Spleen (tissue), 11 donors: ENCODE results near the gene SUSD3. TPM values are rescaled to one million over a fixed set of nuclear protein-coding genes. Genes with fewer than 3 reads are reported as not detected.
A peak's percentile ranks its signal among the peaks of the same experiment; 100 is the strongest.

Experiments
- DNase-seq: peaks from one replicate; pipeline ENCODE4 v3.0.0-alpha.2; 2020
- H3K27ac ChIP-seq, 8 donors: fragments of 200-600 bp; sonication (generic) in 7 of 8; 1 replicate in 4 of 8; 2 replicates in 4 of 8; pipeline versions ENCODE4 v1.5.0 to v1.8.0; 2016 to 2021; ENCODE audit warnings: inconsistent platforms in 4 of 8, mild to moderate bottlenecking in 4 of 8, moderate library complexity in 1 of 8
- H3K27me3 ChIP-seq, 7 donors: fragments of 200-600 bp; sonication (generic) in 6 of 7; replicated peaks in 1 of 7; 1 replicate in 4 of 7; 2 replicates in 3 of 7; pipeline versions ENCODE4 v1.5.0 to v1.8.0; 2016 to 2021; ENCODE audit warnings: inconsistent platforms in 3 of 7, mild to moderate bottlenecking in 1 of 7
- H3K36me3 ChIP-seq, 6 donors: fragments of 200-600 bp; sonication (generic) in 5 of 6; 1 replicate in 4 of 6; 2 replicates in 2 of 6; pipeline versions ENCODE4 v1.5.0 to v1.8.0; 2016 to 2021; ENCODE audit warnings: inconsistent platforms in 2 of 6
- H3K4me1 ChIP-seq, 6 donors: fragments of 200-600 bp; sonication (generic) in 5 of 6; 1 replicate in 3 of 6; 2 replicates in 3 of 6; pipeline versions ENCODE4 v1.5.0 to v1.8.0; 2016 to 2021; ENCODE audit warnings: inconsistent platforms in 3 of 6
- H3K4me3 ChIP-seq, 8 donors: fragments of 200-600 bp; sonication (generic) in 7 of 8; 1 replicate in 4 of 8; 2 replicates in 4 of 8; pipeline versions ENCODE4 v1.5.0 to v1.8.0; 2016 to 2021; ENCODE audit warnings: inconsistent platforms in 4 of 8, mild to moderate bottlenecking in 4 of 8, moderate library complexity in 2 of 8
- H3K9me3 ChIP-seq, 8 donors: fragments of 200-600 bp; sonication (generic) in 7 of 8; 1 replicate in 4 of 8; 2 replicates in 4 of 8; pipeline versions ENCODE4 v1.5.0 to v1.8.0; 2016 to 2021; ENCODE audit warnings: inconsistent platforms in 4 of 8
- POLR2A ChIP-seq, 3 donors: fragments of 450-650 bp; IDR thresholded peaks; one replicate each; pipeline ENCODE4 v1.5.1; 2017; ENCODE audit warnings: antibody characterized with exemption in 3 of 3, mild to moderate bottlenecking in 1 of 3
- POLR2AphosphoS5 ChIP-seq, 3 donors: sonication (generic); formaldehyde crosslinking; IDR thresholded peaks; one replicate each; pipeline ENCODE4 v1.5.1; 2017; ENCODE audit warnings: antibody characterized with exemption in 3 of 3
- WGBS, 5 donors: extraction: QIAGEN DNeasy Blood & Tissue Kit in 3 of 5; methylation state at CpG; one replicate each; pipeline versions ENCODE4 v1.1.5 to v1.1.7; 2013 to 2018; 5-methylcytosine and 5-hydroxymethylcytosine counted together
- intact Hi-C: fragments of 100-400 bp; cut with DNase I; formaldehyde crosslinking; loops from one replicate; pipeline ENCODE4 v1.15.0; 2023; ENCODE audit warnings: low total_unique reads
- polyA plus RNA-seq, 3 donors: library from polyadenylated mRNA; stranded (reverse); fragments of 200-250 nt; gene quantifications; one replicate each; pipeline ENCODE4 v1.2.1, GENCODE V29; 2013
- total RNA-seq, 7 donors: library from RNA; depleted of rRNA in 3 of 7; stranded (reverse); fragments of >200 nt in 3 of 7; fragmentation: NEBNext Ultra II Directional in 4 of 7; extraction: Animal tissue kit (Norgen Biotek cat#: 25700) in 4 of 7; gene quantifications; one replicate each; pipeline versions ENCODE4 v1.1.0 to v1.2.1, GENCODE V29; 2016 to 2021
- TF ChIP-seq, protein P1 (sequence below), 11 experiments: fragments of 200-600 bp in 7 of 11; fragments of 450-650 bp in 4 of 11; sonication (generic) in 4 of 11; IDR thresholded peaks in 8 of 11; conservative IDR thresholded peaks in 3 of 11; 1 replicate in 7 of 11; 2 replicates in 4 of 11; pipeline versions ENCODE4 v1.4.0 to v1.8.0; 2016 to 2021; ENCODE audit warnings: antibody characterized with exemption in 11 of 11, inconsistent platforms in 4 of 11, mild to moderate bottlenecking in 1 of 11
- donor health status: healthy with polysubstance abuse.
- donor health status: DM: no; HTN: no; CAD: no; lungs with moderate emphysema.
- donor health status: DM: no; HTN: no; CAD: no.
- donor health status: Bipolar disorder and iron deficiency.
- donor health status: healthy.
- donor health status: DM: no; HTN: no; CAD: no.
- donor health status: DM: yes; HTN: yes; CAD: no.

The SUSD3 gene
- total and polyA plus RNA-seq, 10 donors: 27.6 to 68.8 (median 48.3) TPM

DNA sequence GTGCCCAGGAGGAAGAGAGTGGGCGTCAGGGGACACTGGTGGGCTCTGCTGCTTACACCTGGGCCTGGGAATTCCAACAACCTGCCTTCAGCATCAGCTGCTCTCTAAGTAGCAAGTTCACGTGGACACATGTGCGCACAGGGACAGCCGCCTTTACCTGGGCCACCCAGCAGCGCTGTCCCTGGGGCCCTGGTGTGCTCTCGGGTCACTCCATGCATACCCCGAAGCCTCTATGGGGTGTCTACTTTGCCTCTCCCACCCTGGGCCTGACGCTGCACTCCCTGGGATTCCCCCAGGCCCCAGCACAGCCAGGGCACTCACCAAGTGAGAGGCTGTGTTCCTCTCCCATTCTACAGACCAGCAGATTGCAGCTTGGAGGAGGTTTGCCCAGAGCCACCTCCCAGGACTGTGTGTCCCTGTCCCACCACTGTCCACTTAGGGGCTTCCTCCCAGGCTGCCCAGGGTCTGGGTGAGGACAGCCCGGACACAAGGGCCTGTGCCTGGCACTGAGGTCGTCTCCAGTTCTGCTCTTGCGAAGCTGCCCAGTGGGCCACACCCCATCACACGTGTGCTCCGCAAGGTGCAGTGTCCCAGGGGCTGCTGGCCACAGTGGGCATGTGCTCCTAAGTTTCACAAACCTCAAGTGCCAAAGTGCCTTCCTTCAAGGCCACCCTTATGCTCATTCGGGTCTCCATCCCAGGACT is 69.7 kb downstream of the SUSD3 start:
- H3K27me3 ChIP-seq: no peaks in the 10 kb centered on the region
- H3K27ac ChIP-seq: peak overlapping the region; percentile 17 to 98 (median 92)
- no peaks in the 10 kb centered on the region for H3K9me3 ChIP-seq
- peaks cover 70 to 99% (median 85%) of the 10 kb centered on the region in 6 donors for H3K4me1 ChIP-seq
- TF ChIP-seq, protein P1, sequence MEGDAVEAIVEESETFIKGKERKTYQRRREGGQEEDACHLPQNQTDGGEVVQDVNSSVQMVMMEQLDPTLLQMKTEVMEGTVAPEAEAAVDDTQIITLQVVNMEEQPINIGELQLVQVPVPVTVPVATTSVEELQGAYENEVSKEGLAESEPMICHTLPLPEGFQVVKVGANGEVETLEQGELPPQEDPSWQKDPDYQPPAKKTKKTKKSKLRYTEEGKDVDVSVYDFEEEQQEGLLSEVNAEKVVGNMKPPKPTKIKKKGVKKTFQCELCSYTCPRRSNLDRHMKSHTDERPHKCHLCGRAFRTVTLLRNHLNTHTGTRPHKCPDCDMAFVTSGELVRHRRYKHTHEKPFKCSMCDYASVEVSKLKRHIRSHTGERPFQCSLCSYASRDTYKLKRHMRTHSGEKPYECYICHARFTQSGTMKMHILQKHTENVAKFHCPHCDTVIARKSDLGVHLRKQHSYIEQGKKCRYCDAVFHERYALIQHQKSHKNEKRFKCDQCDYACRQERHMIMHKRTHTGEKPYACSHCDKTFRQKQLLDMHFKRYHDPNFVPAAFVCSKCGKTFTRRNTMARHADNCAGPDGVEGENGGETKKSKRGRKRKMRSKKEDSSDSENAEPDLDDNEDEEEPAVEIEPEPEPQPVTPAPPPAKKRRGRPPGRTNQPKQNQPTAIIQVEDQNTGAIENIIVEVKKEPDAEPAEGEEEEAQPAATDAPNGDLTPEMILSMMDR (IDR thresholded peaks at IDR 0.05 in 8 of 11, conservative IDR thresholded peaks at IDR 0.05 in 3 of 11): no peak
- peak in 2 of 3 donors; percentile 37 to 46 for TF ChIP-seq POLR2AphosphoS5 (IDR thresholded peaks at IDR 0.05)
- intact Hi-C loops: no loop called here
- 71 to 81% (median 79%) methylated on average over 11 to 14 of the region's 14 CpGs for WGBS, 5 donors
- peak overlapping the region in 1 of 8 donors; percentile 15 for H3K4me3 ChIP-seq
- peak; percentile 78 for DNase-seq
- peaks cover 0 to 52% (median 14%) of the 10 kb centered on the region in 6 donors for H3K36me3 ChIP-seq

DNA sequence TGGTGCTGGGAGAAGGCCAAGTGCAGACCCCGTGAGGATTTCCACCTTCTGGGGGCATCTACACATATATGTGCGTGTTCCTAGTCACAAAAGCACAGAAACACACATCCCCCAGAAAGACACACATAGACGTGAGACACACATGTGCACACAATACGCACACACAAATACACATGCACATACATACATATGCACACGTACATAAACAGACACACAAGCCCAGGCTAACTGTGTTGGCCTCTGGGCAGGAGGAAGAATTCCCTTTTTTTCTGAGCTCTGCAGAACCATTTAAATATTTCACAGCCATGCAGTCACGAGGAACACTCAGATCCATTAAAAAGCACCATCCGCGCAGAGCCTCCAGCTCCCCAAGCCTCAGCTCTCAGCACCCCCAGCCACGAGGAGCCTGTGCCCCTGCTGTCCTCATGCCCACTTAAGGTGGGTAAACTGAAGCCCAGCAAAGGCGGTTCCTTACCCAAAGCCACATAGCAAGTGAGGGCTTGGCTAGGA is 70.3 kb downstream of the SUSD3 start:
- H3K27me3 ChIP-seq: no peaks in the 10 kb centered on the region
- peak overlapping the region; percentile 66 to 98 (median 92) for H3K27ac ChIP-seq
- peaks cover 71 to 99% (median 88%) of the 10 kb centered on the region in 6 donors for H3K4me1 ChIP-seq
- TF ChIP-seq, protein P1 (IDR thresholded peaks at IDR 0.05 in 8 of 11, conservative IDR thresholded peaks at IDR 0.05 in 3 of 11): no peak
- no peak for TF ChIP-seq POLR2AphosphoS5 (IDR thresholded peaks at IDR 0.05)
- no peak for TF ChIP-seq POLR2A (IDR thresholded peaks at IDR 0.05)
- H3K36me3 ChIP-seq: peaks cover 0 to 46% (median 10%) of the 10 kb centered on the region in 6 donors
- peak overlapping the region in 1 of 8 donors; percentile 24 for H3K4me3 ChIP-seq
- WGBS, 5 donors: 79 to 87% (median 84%) methylated on average over 8 to 10 of the region's 10 CpGs
- intact Hi-C loops: no loop called here
- no peaks in the 10 kb centered on the region for H3K9me3 ChIP-seq
- DNase-seq: no peak

DNA sequence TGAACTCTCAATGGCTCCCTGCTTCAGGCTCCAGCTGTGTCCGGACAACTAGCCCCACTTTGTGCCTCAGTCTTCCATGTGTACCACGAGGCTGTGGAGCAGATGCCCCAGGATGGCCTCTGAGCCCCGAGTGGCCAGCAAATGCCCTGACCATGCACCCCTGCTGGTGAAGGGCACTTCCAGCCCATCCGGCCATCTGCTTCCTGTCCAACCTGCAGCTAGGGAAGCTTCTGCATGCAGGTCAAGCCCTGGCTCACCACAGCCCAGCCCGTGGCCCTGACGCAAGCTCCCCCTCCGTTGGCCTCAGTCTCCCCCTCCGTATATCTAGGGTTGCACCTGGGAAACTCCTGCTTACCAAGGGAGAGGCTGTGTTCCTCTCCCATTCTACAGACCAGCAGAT is 70.8 kb downstream of the SUSD3 start:
- peaks cover 71 to 97% (median 86%) of the 10 kb centered on the region in 6 donors for H3K4me1 ChIP-seq
- intact Hi-C loops: no loop called here
- peaks cover 0 to 41% (median 5%) of the 10 kb centered on the region in 6 donors for H3K36me3 ChIP-seq
- TF ChIP-seq POLR2A (IDR thresholded peaks at IDR 0.05): no peak
- TF ChIP-seq POLR2AphosphoS5 (IDR thresholded peaks at IDR 0.05): peak; percentile 92 to 95 (median 93)
- 33 to 75% (median 61%) methylated on average over 3 to 8 of the region's 8 CpGs for WGBS, 5 donors
- peak overlapping the region; percentile 64 to 98 (median 92) for H3K27ac ChIP-seq
- peak overlapping the region in 1 of 8 donors; percentile 24 for H3K4me3 ChIP-seq
- H3K9me3 ChIP-seq: no peaks in the 10 kb centered on the region
- DNase-seq: peak; percentile 89
- H3K27me3 ChIP-seq: no peaks in the 10 kb centered on the region

DNA sequence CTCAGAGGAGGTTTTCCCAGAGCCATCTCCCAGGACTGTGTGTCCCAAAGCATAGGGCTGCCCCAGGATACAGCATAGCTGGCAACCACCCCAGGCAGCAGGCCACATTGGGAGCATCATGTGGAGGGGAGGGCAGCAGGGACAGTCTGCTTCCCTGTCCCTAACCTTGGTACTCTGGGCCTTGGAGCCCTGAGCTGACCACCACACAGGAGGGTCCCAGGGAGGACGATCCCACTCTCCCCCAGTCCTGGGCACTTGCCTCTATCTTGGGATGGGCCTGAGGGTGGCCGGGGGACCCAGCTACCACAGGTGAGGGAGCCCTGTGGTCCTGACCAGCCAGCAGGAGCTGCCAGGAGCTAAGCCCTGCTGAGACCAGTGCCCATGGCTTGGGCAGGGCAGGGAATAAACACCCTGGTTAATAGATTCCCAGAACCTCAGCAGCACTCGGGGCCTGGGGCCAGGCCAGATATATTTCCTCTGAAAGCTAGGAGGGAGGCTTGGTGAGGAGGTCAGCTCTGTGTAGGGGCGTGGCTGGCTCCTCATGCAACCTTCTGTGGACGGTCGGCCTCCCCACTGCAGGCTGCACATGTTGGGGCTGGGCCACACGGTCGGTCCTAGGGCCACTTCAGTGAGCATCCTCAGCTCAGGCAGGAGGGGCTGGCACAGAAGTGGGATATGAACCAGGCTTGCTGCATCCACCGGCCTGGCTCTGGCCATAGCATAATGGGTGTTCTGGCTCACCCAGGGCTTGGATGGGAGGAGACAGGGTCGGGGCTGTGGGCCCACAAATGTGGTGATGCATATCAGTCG is 71.4 kb downstream of the SUSD3 start:
- 59 to 79% (median 74%) methylated on average over 8 to 11 of the region's 11 CpGs for WGBS, 5 donors
- H3K4me3 ChIP-seq: peak overlapping the region in 1 of 8 donors; percentile 24
- H3K36me3 ChIP-seq: peaks cover 0 to 35% (median 2%) of the 10 kb centered on the region in 6 donors
- intact Hi-C loops: no loop called here
- H3K4me1 ChIP-seq: peaks cover 75 to 97% (median 89%) of the 10 kb centered on the region in 6 donors
- H3K9me3 ChIP-seq: no peaks in the 10 kb centered on the region
- no peaks in the 10 kb centered on the region for H3K27me3 ChIP-seq
- H3K27ac ChIP-seq: peak overlapping the region; percentile 64 to 98 (median 92)
- TF ChIP-seq, protein P1 (IDR thresholded peaks at IDR 0.05 in 8 of 11, conservative IDR thresholded peaks at IDR 0.05 in 3 of 11): no peak
- no peak for TF ChIP-seq POLR2AphosphoS5 (IDR thresholded peaks at IDR 0.05)
- DNase-seq: peak; percentile 81
